Suprapubic skin (tissue), 4 donors: ENCODE measurements around the gene TULP4. TPM values are rescaled to one million over a fixed set of nuclear protein-coding genes. Genes with fewer than 3 reads are reported as not detected.

ENCODE experiments used
- DNase-seq, 2 donors: peaks; one replicate each; pipeline ENCODE4 v3.0.0-alpha.2; 2019; ENCODE audit warnings: low spot score in 2 of 2
- H3K27ac ChIP-seq: fragments of 200-600 bp; sonication (generic); one replicate; pipeline ENCODE4 v1.5.1; 2019
- H3K27me3 ChIP-seq: fragments of 200-600 bp; sonication (generic); one replicate; pipeline ENCODE4 v1.5.1; 2019
- H3K36me3 ChIP-seq: fragments of 200-600 bp; sonication (generic); one replicate; pipeline ENCODE4 v1.5.1; 2019
- H3K4me1 ChIP-seq: fragments of 200-600 bp; sonication (generic); one replicate; pipeline ENCODE4 v1.5.1; 2019
- H3K4me3 ChIP-seq: fragments of 200-600 bp; sonication (generic); one replicate; pipeline ENCODE4 v1.5.1; 2019; ENCODE audit warnings: mild to moderate bottlenecking
- H3K9me3 ChIP-seq: fragments of 200-600 bp; sonication (generic); one replicate; pipeline ENCODE4 v1.5.1; 2019
- CTCF ChIP-seq, 2 donors: fragments of 200-600 bp in 1 of 2; fragments of 450-650 bp in 1 of 2; sonication (generic) in 1 of 2; IDR thresholded peaks; one replicate each; pipeline ENCODE4 v1.5.1; 2016 to 2019; ENCODE audit warnings: antibody characterized with exemption in 2 of 2, mild to moderate bottlenecking in 1 of 2, moderate library complexity in 1 of 2
- EP300 ChIP-seq: sonication (generic); formaldehyde crosslinking; IDR thresholded peaks from one replicate; pipeline ENCODE4 v1.6.1; 2017; ENCODE audit warnings: antibody characterized with exemption
- POLR2A ChIP-seq, 2 donors: fragments of 450-650 bp; IDR thresholded peaks; one replicate each; pipeline ENCODE4 v1.6.1; 2017; ENCODE audit warnings: antibody characterized with exemption in 2 of 2, mild to moderate bottlenecking in 2 of 2, moderate library complexity in 2 of 2
- POLR2AphosphoS5 ChIP-seq, 3 donors: sonication (generic); formaldehyde crosslinking; IDR thresholded peaks; one replicate each; pipeline ENCODE4 v1.6.1; 2017; ENCODE audit warnings: antibody characterized with exemption in 3 of 3
- WGBS: methylation state at CpG from one replicate; pipeline ENCODE4 v1.1.5; 2018; 5-methylcytosine and 5-hydroxymethylcytosine counted together
- total RNA-seq, 4 donors: library from RNA; depleted of rRNA; stranded (reverse); fragments of >200 nt; gene quantifications; one replicate each; pipeline ENCODE4 v1.1.0, GENCODE V29; 2016

TULP4 gene
- total RNA-seq, 4 donors from 2014 or later: 123 to 156 (median 132) TPM

- Histone ChIP-seq H3K27me3 (no peaks in the 10 kb centered on the region), H3K4me3 (no peak overlapping the region), H3K27ac (no peak overlapping the region), H3K36me3 (no peaks in the 10 kb centered on the region), H3K4me1 (peaks cover 3% of the 10 kb centered on the region), H3K9me3 (no peaks in the 10 kb centered on the region)
- no peak for TF ChIP-seq EP300
- TF ChIP-seq POLR2AphosphoS5 (IDR thresholded peaks at IDR 0.05): no peak
- DNase-seq: no peak
- 95% methylated on average over 7 of the region's 7 CpGs for WGBS
Observed at GRCh38 chr6:158415666-158416065, 103.4 kb downstream of the TULP4 start.

- H3K9me3 ChIP-seq: no peaks in the 10 kb centered on the region
- H3K27ac ChIP-seq: no peak overlapping the region
- H3K27me3 ChIP-seq: no peaks in the 10 kb centered on the region
- no peak overlapping the region for H3K4me3 ChIP-seq
- no peak for TF ChIP-seq EP300
- TF ChIP-seq POLR2AphosphoS5 (IDR thresholded peaks at IDR 0.05): no peak
- TF ChIP-seq CTCF (IDR thresholded peaks at IDR 0.05): no peak
- DNase-seq: no peak
- no peaks in the 10 kb centered on the region for H3K36me3 ChIP-seq
- H3K4me1 ChIP-seq: no peaks in the 10 kb centered on the region
- WGBS: 79% methylated on average over 4 of the region's 4 CpGs
Observed at GRCh38 chr6:158416883-158417759, 104.9 kb downstream of the TULP4 start.

GRCh38 chr6:158417760-158418098 is 105.5 kb downstream of the TULP4 start:
- Histone ChIP-seq H3K4me3 (no peak overlapping the region), H3K9me3 (no peaks in the 10 kb centered on the region), H3K4me1 (no peaks in the 10 kb centered on the region), H3K27me3 (no peaks in the 10 kb centered on the region), H3K27ac (no peak overlapping the region), H3K36me3 (no peaks in the 10 kb centered on the region)
- no peak for DNase-seq
- WGBS: 67% methylated on average over 1 of the region's 1 CpG
- TF ChIP-seq EP300 (no peak), POLR2A (IDR thresholded peaks at IDR 0.05) (no peak), POLR2AphosphoS5 (IDR thresholded peaks at IDR 0.05) (no peak), CTCF (IDR thresholded peaks at IDR 0.05) (no peak)

- TF ChIP-seq CTCF (IDR thresholded peaks at IDR 0.05): no peak
- TF ChIP-seq POLR2A (IDR thresholded peaks at IDR 0.05): no peak
- TF ChIP-seq EP300: no peak
- TF ChIP-seq POLR2AphosphoS5 (IDR thresholded peaks at IDR 0.05): no peak
- H3K27me3 ChIP-seq: no peaks in the 10 kb centered on the region
- DNase-seq: no peak
- no peaks in the 10 kb centered on the region for H3K9me3 ChIP-seq
- no peak overlapping the region for H3K4me3 ChIP-seq
- H3K4me1 ChIP-seq: no peaks in the 10 kb centered on the region
- no peaks in the 10 kb centered on the region for H3K36me3 ChIP-seq
- H3K27ac ChIP-seq: no peak overlapping the region
- 96% methylated on average over 2 of the region's 2 CpGs for whole genome bisulfite sequencing
Observed at GRCh38 chr6:158418501-158418900, 106.2 kb downstream of the TULP4 start.

- H3K36me3 ChIP-seq: no peaks in the 10 kb centered on the region
- no peaks in the 10 kb centered on the region for H3K9me3 ChIP-seq
- no peaks in the 10 kb centered on the region for H3K4me1 ChIP-seq
- TF ChIP-seq CTCF (IDR thresholded peaks at IDR 0.05): no peak
- no peak for TF ChIP-seq POLR2A (IDR thresholded peaks at IDR 0.05)
- no peak for TF ChIP-seq EP300
- TF ChIP-seq POLR2AphosphoS5 (IDR thresholded peaks at IDR 0.05): no peak
- H3K27ac ChIP-seq: no peak overlapping the region
- no peaks in the 10 kb centered on the region for H3K27me3 ChIP-seq
- H3K4me3 ChIP-seq: no peak overlapping the region
- 99% methylated on average over 2 of the region's 2 CpGs for WGBS
- no peak for DNase-seq
Observed at GRCh38 chr6:158419339-158419909, 107.2 kb downstream of the TULP4 start.
